ENCODE measurements around the gene IL1RAPL1. TPM values are rescaled to one million over a fixed set of nuclear protein-coding genes. Genes with fewer than 3 reads are reported as not detected.
"Not testable (repeated sequence)": the region's sequence is repeated elsewhere in the genome, so short reads cannot be mapped to it uniquely, and the experiment has no call there.

IL1RAPL1 gene
- total RNA-seq, 1 experiment from 2014 or later, result 3.2 TPM

DNA sequence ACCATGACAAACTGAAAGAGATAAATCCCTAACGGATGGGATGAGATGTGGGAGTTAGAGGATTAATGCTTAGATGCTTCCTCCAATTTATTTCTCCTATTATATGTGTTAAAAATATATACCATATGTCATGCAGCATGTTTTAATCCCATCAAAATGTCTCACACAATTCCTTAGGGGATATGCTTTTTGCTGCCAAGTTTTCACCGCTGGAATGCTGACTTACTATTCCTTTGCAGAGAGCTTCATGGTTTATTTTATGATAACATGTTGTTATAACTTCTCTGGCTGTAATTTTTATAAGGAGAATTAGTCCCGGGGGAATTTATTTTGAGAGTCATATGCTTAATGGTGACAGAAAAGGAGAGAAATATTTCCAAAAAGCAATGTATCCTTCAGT lies 670.3 kb downstream of the IL1RAPL1 start:
- DNase-seq (ENCODE audit: low read depth), result peak; percentile 14

GRCh38 chrX:29269390-29269789 lies 682.1 kb downstream of the IL1RAPL1 start:
- DNase-seq (ENCODE audit: low read depth), result no peak

- no peak for DNase-seq (ENCODE audit: low read depth)
These were observed 687.3 kb downstream of the IL1RAPL1 start for GRCh38 chrX:29274517-29274916.

DNA sequence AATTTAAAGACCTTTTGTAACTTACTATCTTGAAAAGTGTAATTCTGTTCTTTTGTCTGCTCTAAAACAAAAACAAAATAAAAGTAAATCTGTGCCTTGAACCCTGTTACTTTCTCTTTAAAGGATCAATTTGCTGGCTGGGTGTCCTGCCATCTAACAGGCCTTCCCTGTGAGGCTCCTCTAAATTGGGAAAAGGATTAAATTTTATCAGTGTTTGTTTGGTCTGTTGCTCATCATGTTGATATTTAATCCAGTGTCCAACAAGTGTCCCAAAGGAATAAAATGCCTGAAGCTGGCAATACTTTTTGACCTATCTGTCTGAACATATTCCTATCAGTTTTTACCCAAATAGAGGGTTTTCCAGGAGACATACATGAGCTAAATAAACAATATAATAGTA lies 688.7 kb downstream of the IL1RAPL1 start:
- DNase-seq (ENCODE audit: low read depth), result no peak

DNA sequence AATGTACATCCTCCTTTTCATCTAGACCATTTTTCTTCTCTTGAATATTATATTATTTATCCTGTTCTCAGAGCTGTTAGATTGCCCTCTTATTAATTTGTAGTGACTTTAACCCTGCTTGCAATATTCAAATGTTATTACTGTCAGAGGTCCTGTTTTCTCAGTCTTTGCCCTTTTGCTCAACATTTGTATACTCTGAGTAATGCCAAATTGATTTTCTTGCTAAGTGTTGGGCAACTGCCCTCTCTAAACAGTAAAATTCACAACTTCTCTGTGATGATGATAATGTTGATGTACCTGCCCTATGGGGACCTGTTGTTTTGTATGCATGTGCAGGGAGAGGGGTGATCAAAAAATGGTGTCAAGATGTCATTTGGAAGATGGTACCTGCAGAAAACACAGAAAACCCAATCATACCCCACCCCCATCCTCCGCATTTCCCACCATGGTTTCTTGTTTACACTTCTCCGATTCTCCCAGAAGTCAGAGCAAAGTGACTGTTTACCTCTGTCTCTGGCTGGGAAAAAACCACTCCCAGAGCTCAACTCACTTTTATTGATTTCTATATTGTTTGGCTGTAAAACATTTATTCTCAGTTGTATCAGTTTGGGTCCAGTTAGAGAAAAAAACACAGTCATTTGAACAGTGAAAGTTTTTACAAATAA lies 694.0 kb downstream of the IL1RAPL1 start:
- DNase-seq (ENCODE audit: low read depth), result no peak

DNA sequence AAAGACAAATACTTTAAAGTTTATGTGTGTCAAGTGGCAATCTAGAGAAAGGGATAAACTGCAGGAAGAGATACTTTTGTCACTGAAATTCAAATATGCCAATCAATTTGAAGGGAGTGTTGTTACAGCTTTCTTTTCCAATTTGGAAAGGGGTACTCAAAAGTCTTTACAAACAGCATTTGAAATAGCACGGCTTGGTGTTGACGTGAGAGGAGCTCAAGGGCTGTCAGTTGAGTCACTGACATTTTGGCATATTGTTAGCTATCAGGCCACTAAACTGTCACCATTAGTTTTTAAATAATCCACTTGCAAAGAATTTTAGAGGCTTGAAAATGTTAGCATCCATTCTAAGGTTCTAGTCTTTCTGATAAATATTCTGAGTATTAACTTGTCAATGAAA lies 698.4 kb downstream of the IL1RAPL1 start:
- no peak for DNase-seq (ENCODE audit: low read depth)

DNA sequence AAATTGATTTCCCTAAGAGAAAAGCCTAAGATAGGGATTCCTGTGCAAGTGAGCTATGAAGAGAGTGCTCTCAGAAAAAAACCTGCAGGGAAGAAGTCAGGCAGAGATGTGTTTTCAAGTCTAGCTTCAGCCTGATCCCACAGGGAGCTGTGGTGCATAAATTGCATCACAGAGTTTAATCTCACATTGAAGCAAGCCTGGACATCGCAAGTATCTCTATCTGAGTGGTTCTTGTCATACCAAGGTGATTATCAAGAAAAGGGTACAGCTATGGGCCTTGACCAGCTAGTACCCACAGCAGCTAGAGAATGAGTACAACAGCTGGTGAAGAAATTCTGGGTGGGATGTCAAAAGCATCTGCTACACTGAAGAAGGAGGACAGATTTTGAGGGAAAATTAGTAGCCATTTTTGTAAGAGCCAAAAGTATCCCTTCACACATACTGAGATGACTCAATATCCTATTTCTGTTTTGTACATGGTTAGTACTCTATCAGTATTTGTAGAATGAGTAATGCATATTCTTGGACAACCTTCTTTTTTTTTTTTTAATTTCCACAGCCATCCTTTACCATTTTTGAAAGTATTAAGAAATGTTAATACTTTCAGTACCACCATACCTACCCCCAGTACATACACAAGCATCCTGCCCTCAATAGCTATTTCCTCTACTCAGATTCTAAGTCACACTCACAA lies 708.9 kb downstream of the IL1RAPL1 start:
- DNase-seq (ENCODE audit: low read depth), result peak; percentile 34

DNA sequence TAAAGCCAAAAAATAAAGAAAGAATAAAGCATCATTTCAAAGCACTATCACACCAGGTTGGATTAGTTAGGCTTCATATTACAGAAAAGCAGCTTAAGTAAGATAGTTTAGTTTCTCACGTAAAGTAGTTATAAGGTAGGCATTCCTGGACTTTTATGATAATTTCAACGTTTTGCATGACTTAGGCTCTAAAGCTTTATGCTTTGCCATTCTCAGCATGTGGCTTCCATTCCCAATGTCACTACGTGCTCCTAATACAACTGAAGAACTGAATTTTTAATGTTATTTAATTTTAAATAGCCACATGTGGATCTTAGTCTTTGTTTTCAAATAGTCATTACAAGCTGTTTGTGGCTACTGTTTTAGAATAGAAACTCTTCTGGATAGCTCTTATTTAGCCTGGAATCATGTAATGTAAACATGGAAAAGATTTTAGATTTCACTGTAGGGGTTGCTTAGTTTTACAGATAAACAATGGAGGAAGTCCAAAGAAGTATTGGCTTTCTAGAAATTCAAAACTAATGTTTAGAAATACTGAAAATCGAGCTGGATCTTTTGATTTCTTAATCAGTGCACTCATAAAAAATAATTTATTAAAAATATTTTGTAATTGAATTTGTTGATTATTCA lies 710.0 kb downstream of the IL1RAPL1 start:
- no peak for DNase-seq (ENCODE audit: low read depth)

GRCh38 chrX:29299684-29300083 lies 712.4 kb downstream of the IL1RAPL1 start:
- peak; percentile 78 for DNase-seq (ENCODE audit: low read depth)

- DNase-seq (ENCODE audit: low read depth), result no peak
These were observed 721.5 kb downstream of the IL1RAPL1 start for GRCh38 chrX:29308726-29309125.

GRCh38 chrX:29315931-29316330 lies 728.7 kb downstream of the IL1RAPL1 start:
- DNase-seq (ENCODE audit: low read depth), result peak; percentile 66

DNA sequence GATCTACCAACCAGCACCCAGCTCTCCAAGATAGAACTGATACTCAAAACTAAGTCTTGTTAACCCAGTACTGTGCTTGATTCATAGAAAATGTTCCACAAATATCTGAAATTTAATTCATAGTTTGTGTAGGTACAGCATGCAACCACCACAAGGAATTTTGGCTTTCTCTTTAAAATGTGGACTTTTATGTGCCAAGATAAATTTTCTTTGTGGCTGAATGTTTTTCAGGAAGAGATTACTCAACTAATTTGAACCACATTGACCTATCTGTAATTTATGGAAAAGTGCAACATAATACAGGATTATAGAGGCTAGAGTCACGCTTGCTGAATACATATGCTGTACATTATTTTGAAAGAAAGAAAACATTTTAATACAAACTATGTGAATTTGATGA lies 730.8 kb downstream of the IL1RAPL1 start:
- no peak for DNase-seq (ENCODE audit: low read depth)

DNA sequence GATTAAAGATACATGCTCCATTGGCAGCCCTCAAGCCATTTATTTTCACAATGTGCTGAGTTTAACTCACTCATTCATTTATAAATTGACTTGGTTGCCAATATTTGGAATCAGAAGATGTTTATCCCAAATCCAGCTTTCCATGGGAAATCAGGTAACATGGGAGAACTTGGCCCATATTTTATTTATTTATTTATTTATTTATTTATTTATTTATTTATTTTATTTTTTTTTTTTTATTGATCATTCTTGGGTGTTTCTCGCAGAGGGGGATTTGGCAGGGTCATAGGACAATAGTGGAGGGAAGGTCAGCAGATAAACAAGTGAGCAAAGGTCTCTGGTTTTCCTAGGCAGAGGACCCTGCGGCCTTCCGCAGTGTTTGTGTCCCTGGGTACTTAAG lies 745.2 kb downstream of the IL1RAPL1 start:
- not testable (repeated sequence) for DNase-seq (ENCODE audit: low read depth)

DNA sequence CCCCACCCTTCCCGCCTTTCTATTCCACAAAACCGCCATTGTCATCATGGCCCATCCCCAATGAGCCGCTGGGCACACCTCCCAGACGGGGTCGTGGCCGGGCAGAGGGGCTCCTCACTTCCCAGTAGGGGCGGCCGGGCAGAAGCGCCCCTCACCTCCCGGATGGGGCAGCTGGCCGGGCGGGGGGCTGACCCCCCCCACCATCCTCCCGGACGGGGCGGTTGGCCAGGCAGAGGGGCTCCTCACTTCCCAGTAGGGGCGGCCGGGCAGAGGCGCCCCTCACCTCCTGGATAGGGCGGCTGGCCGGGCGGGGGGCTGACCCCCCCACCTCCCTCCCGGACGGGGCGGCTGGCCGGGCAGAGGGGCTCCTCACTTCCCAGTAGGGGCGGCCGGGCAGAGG lies 745.8 kb downstream of the IL1RAPL1 start:
- not testable (repeated sequence) for DNase-seq (ENCODE audit: low read depth)

DNA sequence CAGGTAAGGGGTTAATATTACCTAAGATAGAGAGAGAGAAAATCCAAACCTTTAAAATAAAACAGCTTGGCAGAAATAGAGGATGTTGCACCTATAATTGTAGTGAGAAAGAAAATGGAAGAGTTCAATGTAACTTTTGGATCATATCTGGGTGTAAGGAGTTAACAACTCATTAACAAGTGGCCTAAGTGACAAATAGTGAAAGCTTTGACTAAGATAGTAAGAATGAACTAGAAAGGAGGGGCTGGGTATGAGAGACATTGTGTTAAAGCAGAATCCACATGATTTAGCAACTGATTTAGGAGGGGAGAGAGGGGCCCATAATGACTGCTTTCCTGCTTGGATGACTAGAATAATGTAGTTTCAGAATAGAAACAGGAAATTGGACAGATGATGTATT lies 761.0 kb downstream of the IL1RAPL1 start:
- no peak for DNase-seq (ENCODE audit: low read depth)

- no peak for DNase-seq (ENCODE audit: low read depth)
These were observed 772.0 kb downstream of the IL1RAPL1 start for GRCh38 chrX:29359276-29359675.

DNA sequence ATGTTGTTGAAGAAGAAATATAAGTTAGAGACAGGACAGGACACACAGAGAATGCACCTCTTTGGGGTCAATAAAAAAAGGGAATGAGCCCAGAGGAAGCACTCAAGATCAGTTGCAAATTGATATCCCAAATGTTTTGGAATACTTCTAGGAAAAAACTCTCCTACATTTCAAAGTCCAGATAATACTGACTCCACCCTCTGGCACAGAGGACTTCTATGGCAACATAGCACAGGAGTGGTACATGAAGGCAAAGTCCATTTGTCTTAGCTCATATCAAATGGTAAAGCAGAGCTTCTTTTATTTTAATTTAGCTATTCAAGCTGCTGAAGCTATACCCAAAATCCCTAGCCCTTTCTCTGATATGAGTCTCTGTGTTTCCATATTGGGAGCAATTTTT lies 787.5 kb downstream of the IL1RAPL1 start:
- DNase-seq (ENCODE audit: low read depth), result not testable (repeated sequence)

- DNase-seq (ENCODE audit: low read depth), result no peak
These were observed 789.3 kb downstream of the IL1RAPL1 start for GRCh38 chrX:29376584-29376983.

DNA sequence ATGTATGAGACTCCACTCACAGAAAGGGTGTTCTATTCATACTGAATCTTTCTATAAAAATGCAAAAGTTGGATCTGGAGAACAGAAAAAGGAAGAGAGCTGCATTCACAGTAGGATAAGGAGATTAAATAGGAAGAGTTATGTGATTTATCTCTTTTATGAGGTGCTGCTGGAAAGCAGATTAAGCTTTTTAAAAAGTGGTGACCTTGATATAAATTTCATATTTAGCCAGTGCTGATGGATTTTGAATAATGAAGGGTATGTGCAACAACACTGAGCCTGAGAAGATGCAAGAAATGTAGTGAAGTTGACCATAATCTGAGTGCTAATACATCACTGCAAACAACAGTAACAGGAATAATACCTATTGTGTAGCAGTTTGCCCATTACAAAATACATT lies 795.6 kb downstream of the IL1RAPL1 start:
- DNase-seq (ENCODE audit: low read depth), result no peak

DNA sequence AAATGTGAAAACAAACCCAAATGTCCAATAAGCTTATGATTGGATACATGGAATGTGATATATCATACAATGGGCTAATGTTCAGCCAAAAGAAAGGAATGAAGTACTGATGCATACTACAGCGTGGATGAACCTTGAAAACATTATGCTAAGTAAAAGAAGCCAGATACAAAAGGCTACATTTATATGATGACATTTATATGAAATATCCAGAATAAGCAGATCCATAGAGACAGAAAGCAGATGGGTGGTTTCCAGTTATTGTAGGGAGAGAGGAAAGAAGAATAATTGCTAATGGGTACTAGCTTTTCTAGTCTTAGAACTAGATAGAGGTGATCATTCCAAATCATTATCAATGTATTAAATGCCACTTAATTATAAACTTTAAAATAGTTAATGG lies 801.3 kb downstream of the IL1RAPL1 start:
- no peak for DNase-seq (ENCODE audit: low read depth)

- peak; percentile 62 for DNase-seq (ENCODE audit: low read depth)
These were observed 810.3 kb downstream of the IL1RAPL1 start for GRCh38 chrX:29397506-29397905.

DNA sequence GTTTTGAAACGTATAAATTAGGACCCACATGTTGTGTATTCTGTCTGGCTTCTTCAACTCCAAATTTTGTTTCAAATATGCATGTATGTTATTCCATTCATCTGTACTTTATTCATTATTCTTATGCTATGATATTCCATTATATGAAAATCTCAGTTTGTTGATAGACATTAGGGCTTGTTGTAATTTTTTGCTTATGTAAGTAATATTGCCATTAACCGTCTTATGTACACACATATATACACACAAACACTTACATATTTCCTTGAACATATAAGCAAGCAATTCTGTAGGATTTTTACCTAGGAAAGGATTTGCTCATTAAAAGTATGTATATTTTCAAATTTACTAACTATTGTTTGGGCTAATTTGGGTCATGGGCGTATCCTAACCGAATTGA lies 820.1 kb downstream of the IL1RAPL1 start:
- DNase-seq (ENCODE audit: low read depth), result no peak

All from M059J (cell line).